Measurements from ENCODE around the gene SMIM41. TPM values are rescaled to one million over a fixed set of nuclear protein-coding genes. Genes with fewer than 3 reads are reported as not detected.

Gene SMIM41
- total RNA-seq, 6 donors from 2014 or later: 4.7 to 25.1 (median 15.4) TPM

- Histone ChIP-seq H3K9me3 (no peaks in the 10 kb centered on the region), H3K36me3 (no peaks in the 10 kb centered on the region), H3K27me3 (no peaks in the 10 kb centered on the region), H3K27ac (peak overlapping the region in 1 of 4 donors; percentile 92), H3K4me1 (peaks cover 28 to 49% (median 45%) of the 10 kb centered on the region in 4 donors), H3K4me3 (no peak overlapping the region)
- no peak for ATAC-seq (ENCODE audit: low FRiP score in 2 of 2)
- DNase-seq: no peak
- no peak for TF ChIP-seq POLR2A (IDR thresholded peaks at IDR 0.05)
- no peak for TF ChIP-seq CTCF (IDR thresholded peaks at IDR 0.05)
- TF ChIP-seq EP300 (IDR thresholded peaks at IDR 0.05): no peak
- no peak for TF ChIP-seq POLR2AphosphoS5 (IDR thresholded peaks at IDR 0.05)
- 89 to 95% methylated on average over 4 of the region's 4 CpGs for WGBS, 2 donors
Measured at GRCh38 chr12:52035190-52035589, 44.3 kb upstream of the SMIM41 start.

DNA sequence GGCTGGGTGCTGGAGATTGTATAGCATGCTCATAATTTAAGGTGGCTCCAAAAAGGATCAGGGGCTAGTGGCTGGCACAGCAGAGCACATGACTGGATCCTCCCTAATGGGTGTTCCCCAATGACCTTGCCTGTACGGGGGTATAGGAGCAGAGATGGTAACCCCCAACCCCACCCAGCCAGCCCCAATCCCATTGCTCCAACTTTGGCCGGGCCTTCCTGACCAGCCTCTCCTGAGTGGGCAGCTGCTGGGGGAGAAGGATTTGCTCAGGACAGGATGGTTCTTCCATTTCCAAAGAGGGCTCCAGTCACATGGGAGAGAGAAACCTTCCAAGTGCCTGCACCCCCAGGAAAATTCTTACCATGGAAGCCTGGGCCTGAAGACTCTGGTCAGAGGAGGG is 43.6 kb upstream of the SMIM41 start:
- Histone ChIP-seq H3K4me1 (peaks cover 28 to 50% (median 46%) of the 10 kb centered on the region in 4 donors), H3K27me3 (no peaks in the 10 kb centered on the region), H3K9me3 (no peaks in the 10 kb centered on the region), H3K36me3 (no peaks in the 10 kb centered on the region), H3K27ac (peak overlapping the region; percentile 77 to 92 (median 82)), H3K4me3 (no peak overlapping the region)
- 86 to 90% methylated on average over 2 of the region's 2 CpGs for WGBS, 2 donors
- TF ChIP-seq CTCF (IDR thresholded peaks at IDR 0.05) (no peak), EP300 (IDR thresholded peaks at IDR 0.05) (no peak), POLR2AphosphoS5 (IDR thresholded peaks at IDR 0.05) (no peak), POLR2A (IDR thresholded peaks at IDR 0.05) (no peak)
- no peak for DNase-seq
- ATAC-seq (ENCODE audit: low FRiP score in 2 of 2): no peak

GRCh38 chr12:52036587-52037171 is 42.8 kb upstream of the SMIM41 start:
- Histone ChIP-seq H3K27ac (peak overlapping the region; percentile 77 to 92 (median 82)), H3K36me3 (peaks cover 0 to 1% (median 0%) of the 10 kb centered on the region in 4 donors), H3K4me1 (peaks cover 28 to 58% (median 49%) of the 10 kb centered on the region in 4 donors), H3K27me3 (no peaks in the 10 kb centered on the region), H3K9me3 (no peaks in the 10 kb centered on the region), H3K4me3 (peak overlapping the region in 3 of 4 donors; percentile 55 to 87 (median 66))
- DNase-seq: peak; percentile 92 to 99
- TF ChIP-seq POLR2AphosphoS5 (IDR thresholded peaks at IDR 0.05) (peak; percentile 85 to 89), CTCF (IDR thresholded peaks at IDR 0.05) (no peak), POLR2A (IDR thresholded peaks at IDR 0.05) (peak in 3 of 4 donors; percentile 52 to 68 (median 60)), EP300 (IDR thresholded peaks at IDR 0.05) (peak; percentile 63 to 95 (median 86))
- WGBS, 2 donors: 22% methylated on average over 15 of the region's 53 CpGs; no CpG with 5 or more reads in 1 of the 2 donors
- peak; percentile 70 to 75 for ATAC-seq (ENCODE audit: low FRiP score in 2 of 2)

- Histone ChIP-seq H3K4me1 (peaks cover 26 to 58% (median 50%) of the 10 kb centered on the region in 4 donors), H3K36me3 (peaks cover 0 to 8% (median 0%) of the 10 kb centered on the region in 4 donors), H3K27ac (peak overlapping the region; percentile 89 to 92 (median 90)), H3K27me3 (no peaks in the 10 kb centered on the region), H3K9me3 (no peaks in the 10 kb centered on the region), H3K4me3 (peak overlapping the region; percentile 55 to 87 (median 64))
- ATAC-seq (ENCODE audit: low FRiP score in 2 of 2): peak in 1 of 2 donors; percentile 46
- TF ChIP-seq POLR2AphosphoS5 (IDR thresholded peaks at IDR 0.05): no peak
- TF ChIP-seq EP300 (IDR thresholded peaks at IDR 0.05): no peak
- no peak for TF ChIP-seq POLR2A (IDR thresholded peaks at IDR 0.05)
- TF ChIP-seq CTCF (IDR thresholded peaks at IDR 0.05): no peak
- WGBS, 2 donors: 3 to 4% methylated on average over 5 to 44 of the region's 59 CpGs
- DNase-seq: peak in 1 of 2 donors; percentile 90
Measured at GRCh38 chr12:52037248-52037861, 42.1 kb upstream of the SMIM41 start.
